Measurements from ENCODE around the gene DNAJC17.

- no peak for TF ChIP-seq TAF1 (IDR thresholded peaks at IDR 0.05; ENCODE audit: low read depth)
- TF ChIP-seq, protein P1, sequence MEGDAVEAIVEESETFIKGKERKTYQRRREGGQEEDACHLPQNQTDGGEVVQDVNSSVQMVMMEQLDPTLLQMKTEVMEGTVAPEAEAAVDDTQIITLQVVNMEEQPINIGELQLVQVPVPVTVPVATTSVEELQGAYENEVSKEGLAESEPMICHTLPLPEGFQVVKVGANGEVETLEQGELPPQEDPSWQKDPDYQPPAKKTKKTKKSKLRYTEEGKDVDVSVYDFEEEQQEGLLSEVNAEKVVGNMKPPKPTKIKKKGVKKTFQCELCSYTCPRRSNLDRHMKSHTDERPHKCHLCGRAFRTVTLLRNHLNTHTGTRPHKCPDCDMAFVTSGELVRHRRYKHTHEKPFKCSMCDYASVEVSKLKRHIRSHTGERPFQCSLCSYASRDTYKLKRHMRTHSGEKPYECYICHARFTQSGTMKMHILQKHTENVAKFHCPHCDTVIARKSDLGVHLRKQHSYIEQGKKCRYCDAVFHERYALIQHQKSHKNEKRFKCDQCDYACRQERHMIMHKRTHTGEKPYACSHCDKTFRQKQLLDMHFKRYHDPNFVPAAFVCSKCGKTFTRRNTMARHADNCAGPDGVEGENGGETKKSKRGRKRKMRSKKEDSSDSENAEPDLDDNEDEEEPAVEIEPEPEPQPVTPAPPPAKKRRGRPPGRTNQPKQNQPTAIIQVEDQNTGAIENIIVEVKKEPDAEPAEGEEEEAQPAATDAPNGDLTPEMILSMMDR (IDR thresholded peaks at IDR 0.05; ENCODE audit: poor library complexity, severe bottlenecking) = no peak
- no peak for TF ChIP-seq REST (IDR thresholded peaks at IDR 0.05; ENCODE audit: borderline replicate concordance)
- TF ChIP-seq POLR2AphosphoS5 (IDR thresholded peaks at IDR 0.05) = no peak
- TF ChIP-seq MXI1 (conservative IDR thresholded peaks at IDR 0.05; ENCODE audit: poor library complexity, severe bottlenecking) = no peak
- no peak for TF ChIP-seq RAD21 (conservative IDR thresholded peaks at IDR 0.05)
Observed at GRCh38 chr15:40746916-40747418, 60.3 kb downstream of the DNAJC17 start.

Data from neural cell (in vitro differentiated cells).